GM21390 (cell line): ENCODE data around the gene TM4SF1.

ENCODE experiments used
- ATAC-seq: cut with Tn5 transposase; IDR thresholded peaks from one replicate; pipeline ENCODE4 v1.9.1; 2021; ENCODE audit not compliant: unreplicated experiment

TM4SF1 gene

GRCh38 chr3:149377408-149378364 is at the start of gene TM4SF1:
TM4SF1 (minus strand) TSS chr3:149377649; CDS start chr3:149377547, 102 bp downstream.
- ATAC-seq = no peak

GRCh38 chr3:149426325-149426724 is 48.9 kb upstream of the TM4SF1 start:
- ATAC-seq = no peak

- no peak for ATAC-seq
Measured at GRCh38 chr3:149424918-149425317, 47.5 kb upstream of the TM4SF1 start.

GRCh38 chr3:149421764-149422163 is 44.3 kb upstream of the TM4SF1 start:
- ATAC-seq = no peak

GRCh38 chr3:149419816-149420215 is 42.4 kb upstream of the TM4SF1 start:
- ATAC-seq = no peak

GRCh38 chr3:149417727-149418126 is 40.3 kb upstream of the TM4SF1 start:
- ATAC-seq = no peak

- peak; percentile 75 for ATAC-seq
Measured at GRCh38 chr3:149417174-149417573, 39.7 kb upstream of the TM4SF1 start.

- no peak for ATAC-seq
Measured at GRCh38 chr3:149415484-149415883, 38.0 kb upstream of the TM4SF1 start.

- ATAC-seq = no peak
Measured at GRCh38 chr3:149414557-149415231, 37.2 kb upstream of the TM4SF1 start.

GRCh38 chr3:149411583-149411982 is 34.1 kb upstream of the TM4SF1 start:
- no peak for ATAC-seq

GRCh38 chr3:149409351-149409750 is 31.9 kb upstream of the TM4SF1 start:
- ATAC-seq = no peak

- no peak for ATAC-seq
Measured at GRCh38 chr3:149407898-149408297, 30.4 kb upstream of the TM4SF1 start.

- no peak for ATAC-seq
Measured at GRCh38 chr3:149406244-149406752, 28.8 kb upstream of the TM4SF1 start.

- ATAC-seq = no peak
Measured at GRCh38 chr3:149403443-149403842, 26.0 kb upstream of the TM4SF1 start.

- no peak for ATAC-seq
Measured at GRCh38 chr3:149402481-149402880, 25.0 kb upstream of the TM4SF1 start.

- no peak for ATAC-seq
Measured at GRCh38 chr3:149401926-149402310, 24.5 kb upstream of the TM4SF1 start.

- ATAC-seq = no peak
Measured at GRCh38 chr3:149401212-149401925, 23.9 kb upstream of the TM4SF1 start.

GRCh38 chr3:149400645-149401044 is 23.2 kb upstream of the TM4SF1 start:
- no peak for ATAC-seq

GRCh38 chr3:149398296-149398695 is 20.8 kb upstream of the TM4SF1 start:
- ATAC-seq = no peak

GRCh38 chr3:149397528-149397927 is 20.1 kb upstream of the TM4SF1 start:
- no peak for ATAC-seq

GRCh38 chr3:149396476-149396875 is 19.0 kb upstream of the TM4SF1 start:
- ATAC-seq = no peak
